Measurements from ENCODE around the gene TRMU. TPM values are rescaled to one million over a fixed set of nuclear protein-coding genes. Genes with fewer than 3 reads are reported as not detected.
A peak's percentile ranks its signal among the peaks of the same experiment; 100 is the strongest.

Gene TRMU
- 10 to 100 TPM; 66.8 to 71.7 TPM for total RNA-seq

GRCh38 chr22:46335201-46336118, at the start of gene TRMU:
Gene TRMU (plus strand): TSS chr22:46335714. CDS start chr22:46335765, 51 bp downstream.
- DNase-seq = peak; percentile 81
- CTCF ChIA-PET = interaction anchor here (1.1 to 1.8 kb wide), 3 partner anchors 32 to 329 kb away, joined by 5 to 6 read pairs (median 5); no protein-coding TSS in a partner anchor
- no peaks in the 10 kb centered on the region for H3K9me3 Mint-ChIP-seq
- H3K4me1 Mint-ChIP-seq = peaks cover 33% of the 10 kb centered on the region
- H3K4me3 Mint-ChIP-seq = peak within 1 kb of the TSS; percentile 92
- peaks cover 54% of the 10 kb centered on the region for H3K36me3 Mint-ChIP-seq (ENCODE audit: low read depth)
- peak within 1 kb of the TSS; percentile 86 for H3K27ac Mint-ChIP-seq
- H3K27me3 Mint-ChIP-seq = no peaks in the 10 kb centered on the region
- POLR2A ChIA-PET = interaction anchor here (0.9 to 2.7 kb wide), 8 partner anchors 7 to 186 kb away, joined by 3 to 16 read pairs (median 4); partner anchors contain the start of gene GTSE1

DNA sequence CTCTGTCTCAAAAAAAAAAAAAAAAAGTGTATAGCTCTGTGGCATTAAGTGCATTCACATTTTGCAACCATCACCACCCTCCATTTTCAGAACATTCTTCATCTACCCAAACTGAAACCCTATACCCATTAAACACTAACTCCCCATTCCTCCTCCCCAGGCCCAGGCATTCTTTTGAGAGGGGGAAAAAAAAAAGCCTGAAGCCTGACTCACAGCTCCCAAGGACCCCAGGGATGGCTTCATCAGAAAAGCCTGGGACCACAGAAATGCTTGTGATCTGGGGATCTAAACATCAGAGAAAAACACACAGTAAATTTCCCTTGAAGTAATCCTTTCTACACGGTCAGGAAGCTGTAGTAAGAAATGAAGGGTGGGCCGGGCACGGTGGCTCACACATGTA, 49.5 kb upstream of the TRMU start:
- Mint-ChIP-seq H3K27ac (peak overlapping the region; percentile 4), H3K36me3 (ENCODE audit: low read depth) (peaks cover 45% of the 10 kb centered on the region), H3K27me3 (no peaks in the 10 kb centered on the region), H3K4me1 (peaks cover 38% of the 10 kb centered on the region), H3K9me3 (no peaks in the 10 kb centered on the region), H3K4me3 (no peak overlapping the region)
- no peak for DNase-seq
- ChIA-PET POLR2A (interaction anchor here (3.6 kb wide), 1 partner anchor 10 kb away, joined by 25 read pairs; the partner anchor contains the start of gene GTSE1), CTCF (no interaction called here)

GRCh38 chr22:46286941-46287872, 48.3 kb upstream of the TRMU start:
- CTCF ChIA-PET = interaction anchor here (1.3 kb wide), 1 partner anchor 9 kb away, joined by 4 read pairs; the partner anchor contains the start of gene GTSE1
- peaks cover 51% of the 10 kb centered on the region for H3K36me3 Mint-ChIP-seq (ENCODE audit: low read depth)
- POLR2A ChIA-PET = interaction anchor here (0.9 to 3.6 kb wide), 6 partner anchors 9 to 39 kb away, joined by 3 to 25 read pairs (median 4); partner anchors contain the start of genes CDPF1 and GTSE1

GRCh38 chr22:46287873-46288751, 47.4 kb upstream of the TRMU start:
- Mint-ChIP-seq H3K4me1 (peaks cover 42% of the 10 kb centered on the region), H3K9me3 (peaks cover 6% of the 10 kb centered on the region), H3K4me3 (peak overlapping the region; percentile 66), H3K27ac (peak overlapping the region; percentile 86), H3K27me3 (no peaks in the 10 kb centered on the region), H3K36me3 (ENCODE audit: low read depth) (peaks cover 60% of the 10 kb centered on the region)
- peak; percentile 81 for DNase-seq
- ChIA-PET POLR2A (interaction anchor here (0.8 to 3.6 kb wide), 8 partner anchors 8 to 137 kb away, joined by 3 to 25 read pairs (median 4); partner anchors contain the start of genes CDPF1, GTSE1 and PPARA), CTCF (interaction anchor here (1.3 kb wide), 1 partner anchor 8 kb away, joined by 4 read pairs; the partner anchor contains the start of gene GTSE1)

More at GRCh38 chr22:46286941-46287872, 48.3 kb upstream of the TRMU start:
- H3K4me3 Mint-ChIP-seq = peak overlapping the region; percentile 66
- DNase-seq = no peak
- peaks cover 2% of the 10 kb centered on the region for H3K9me3 Mint-ChIP-seq
- peaks cover 35% of the 10 kb centered on the region for H3K4me1 Mint-ChIP-seq
- H3K27me3 Mint-ChIP-seq = no peaks in the 10 kb centered on the region
- H3K27ac Mint-ChIP-seq = peak overlapping the region; percentile 86

- H3K27me3 Mint-ChIP-seq = no peaks in the 10 kb centered on the region
- no peak for DNase-seq
- peaks cover 64% of the 10 kb centered on the region for H3K36me3 Mint-ChIP-seq (ENCODE audit: low read depth)
- H3K4me1 Mint-ChIP-seq = peaks cover 45% of the 10 kb centered on the region
- ChIA-PET CTCF (no interaction called here), POLR2A (interaction anchor here (0.8 to 3.6 kb wide), 5 partner anchors 8 to 138 kb away, joined by 3 to 25 read pairs (median 5); partner anchors contain the start of genes CDPF1, GTSE1 and PPARA)
- no peak overlapping the region for H3K4me3 Mint-ChIP-seq
- H3K27ac Mint-ChIP-seq = peak overlapping the region; percentile 86
- H3K9me3 Mint-ChIP-seq = peaks cover 6% of the 10 kb centered on the region
Measured at GRCh38 chr22:46288846-46289243, 46.7 kb upstream of the TRMU start.

DNA sequence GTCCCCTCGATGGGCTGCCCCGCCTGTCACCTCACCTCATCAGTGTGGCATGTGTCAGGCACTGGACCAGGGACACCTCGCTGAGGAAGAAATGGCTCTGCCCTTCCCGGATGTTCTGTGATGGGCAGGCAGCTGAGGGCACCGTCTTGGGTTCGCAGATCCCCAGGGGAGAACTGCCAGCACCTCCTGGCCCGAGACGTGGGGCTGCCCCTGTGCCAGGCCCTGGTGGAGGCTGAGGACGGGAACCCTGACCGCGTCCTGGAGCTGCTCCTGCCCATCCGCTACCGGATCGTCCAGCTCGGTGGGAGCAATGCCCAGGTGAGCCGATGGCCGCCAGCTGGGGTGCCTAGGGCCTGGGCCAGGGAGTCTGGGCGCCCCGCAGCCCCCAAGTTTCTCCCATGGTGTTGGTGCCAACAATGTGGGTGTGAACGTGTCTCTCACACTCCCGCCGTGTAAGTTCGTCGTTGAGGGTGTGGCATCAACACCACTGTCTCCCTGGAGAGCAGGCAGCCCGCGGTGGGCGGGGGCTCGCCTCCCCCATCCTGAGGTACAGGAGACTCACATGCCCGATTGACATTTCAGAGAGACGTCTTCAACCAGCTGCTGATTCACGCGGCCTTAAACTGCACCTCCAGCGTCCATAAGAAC, 46.1 kb upstream of the TRMU start:
- Mint-ChIP-seq H3K4me3 (no peak overlapping the region), H3K9me3 (peaks cover 6% of the 10 kb centered on the region), H3K4me1 (peaks cover 45% of the 10 kb centered on the region), H3K27ac (no peak overlapping the region), H3K36me3 (ENCODE audit: low read depth) (peaks cover 59% of the 10 kb centered on the region), H3K27me3 (no peaks in the 10 kb centered on the region)
- ChIA-PET CTCF (no interaction called here), POLR2A (interaction anchor here (0.8 to 3.6 kb wide), 4 partner anchors 7 to 138 kb away, joined by 3 to 25 read pairs (median 8); partner anchors contain the start of genes CDPF1, GTSE1 and PPARA)
- DNase-seq = no peak

DNA sequence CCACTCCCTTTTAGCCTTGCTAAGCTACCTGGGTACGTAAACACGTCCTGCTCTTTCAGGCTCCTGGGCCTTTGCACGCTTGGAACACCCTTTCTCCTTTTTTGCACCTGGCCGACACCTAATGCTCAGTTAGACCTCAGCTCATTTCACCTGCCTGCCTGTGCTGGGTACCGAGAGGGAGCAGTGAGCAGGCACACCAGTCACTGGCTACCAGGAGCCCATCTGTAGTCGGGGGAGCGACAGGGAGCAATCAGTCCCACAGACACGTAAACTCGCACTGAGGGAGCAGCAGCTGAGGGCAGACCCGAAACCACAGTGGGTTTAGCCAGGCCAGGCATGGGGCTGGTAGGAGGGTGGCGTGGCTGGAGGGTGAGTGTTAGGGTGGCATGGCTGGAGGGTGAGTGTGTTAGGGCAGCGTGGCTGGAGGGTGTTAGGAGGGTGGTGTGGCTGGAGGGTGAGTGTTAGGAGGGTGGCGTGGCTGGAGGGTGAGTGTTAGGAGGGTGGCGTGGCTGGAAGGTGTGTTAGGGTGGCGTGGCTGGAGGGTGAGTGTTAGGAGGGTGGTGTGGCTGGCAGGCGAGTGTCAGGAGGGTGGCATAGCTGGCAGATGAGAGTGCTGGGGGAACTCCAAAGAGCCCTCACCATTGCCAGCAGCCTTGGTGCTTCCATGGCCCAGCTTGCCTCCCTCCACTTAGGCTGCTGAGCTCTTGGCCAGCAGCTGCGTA, 45.2 kb upstream of the TRMU start:
- Mint-ChIP-seq H3K36me3 (ENCODE audit: low read depth) (peaks cover 60% of the 10 kb centered on the region), H3K4me1 (peaks cover 50% of the 10 kb centered on the region), H3K4me3 (no peak overlapping the region), H3K27ac (no peak overlapping the region), H3K27me3 (no peaks in the 10 kb centered on the region), H3K9me3 (peaks cover 6% of the 10 kb centered on the region)
- CTCF ChIA-PET = no interaction called here
- POLR2A ChIA-PET = interaction anchor here (2.5 kb wide), 1 partner anchor 40 kb away, joined by 10 read pairs; the partner anchor contains the start of gene CDPF1
- no peak for DNase-seq

GRCh38 chr22:46290843-46291785, 44.4 kb upstream of the TRMU start:
- H3K4me3 Mint-ChIP-seq = no peak overlapping the region
- no peak overlapping the region for H3K27ac Mint-ChIP-seq
- ChIA-PET POLR2A (interaction anchor here (0.6 to 2.5 kb wide), 2 partner anchors 41 to 470 kb away, joined by 4 to 10 read pairs; partner anchors contain the start of gene CDPF1), CTCF (no interaction called here)
- peaks cover 59% of the 10 kb centered on the region for H3K4me1 Mint-ChIP-seq
- no peaks in the 10 kb centered on the region for H3K27me3 Mint-ChIP-seq
- DNase-seq = no peak
- peaks cover 6% of the 10 kb centered on the region for H3K9me3 Mint-ChIP-seq
- H3K36me3 Mint-ChIP-seq (ENCODE audit: low read depth) = peaks cover 54% of the 10 kb centered on the region

DNA sequence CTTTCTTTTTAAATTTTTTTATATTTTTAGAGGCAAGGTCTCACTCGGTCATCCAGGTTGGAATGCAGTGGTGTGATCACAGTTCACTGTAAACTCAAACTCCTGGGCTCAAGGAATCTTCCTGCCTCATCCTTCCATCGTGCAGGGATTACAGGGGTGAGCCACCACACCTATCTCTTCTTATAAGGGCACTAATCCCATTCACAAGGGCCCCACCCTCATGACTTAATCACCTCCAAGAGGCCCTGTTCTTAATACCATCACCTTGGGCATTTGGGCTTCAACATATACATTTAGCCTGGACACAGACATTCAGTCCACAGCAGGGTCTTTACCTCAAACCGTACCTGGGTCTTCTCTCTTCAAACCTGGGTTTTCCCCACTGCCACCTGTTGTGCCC, 43.3 kb upstream of the TRMU start:
- peaks cover 56% of the 10 kb centered on the region for H3K36me3 Mint-ChIP-seq (ENCODE audit: low read depth)
- no peak overlapping the region for H3K27ac Mint-ChIP-seq
- H3K4me3 Mint-ChIP-seq = no peak overlapping the region
- DNase-seq = no peak
- peaks cover 6% of the 10 kb centered on the region for H3K9me3 Mint-ChIP-seq
- peaks cover 61% of the 10 kb centered on the region for H3K4me1 Mint-ChIP-seq
- ChIA-PET CTCF (no interaction called here), POLR2A (no interaction called here)
- H3K27me3 Mint-ChIP-seq = no peaks in the 10 kb centered on the region

DNA sequence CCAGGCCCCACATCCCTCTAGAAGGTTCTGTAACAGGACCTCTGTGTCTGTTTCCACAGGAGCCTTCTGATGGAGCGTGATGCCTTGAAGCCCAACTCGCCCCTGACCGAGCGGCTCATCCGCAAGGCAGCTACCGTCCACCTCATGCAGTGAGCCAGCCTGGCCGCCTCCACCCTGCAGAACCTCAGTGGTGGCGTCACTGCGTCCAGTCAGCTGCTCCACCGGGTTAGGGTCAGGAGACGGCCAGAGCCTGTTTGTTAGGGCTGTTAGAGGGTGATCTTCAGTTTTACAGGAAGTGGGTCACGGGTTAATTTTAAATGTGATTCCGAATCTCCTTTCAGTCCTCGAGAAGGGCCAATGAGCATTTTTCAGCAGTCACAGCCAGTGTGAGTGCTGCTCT, 42.8 kb upstream of the TRMU start:
- no peak for DNase-seq
- Mint-ChIP-seq H3K4me3 (no peak overlapping the region), H3K9me3 (peaks cover 6% of the 10 kb centered on the region), H3K4me1 (peaks cover 61% of the 10 kb centered on the region), H3K27me3 (no peaks in the 10 kb centered on the region), H3K27ac (no peak overlapping the region), H3K36me3 (ENCODE audit: low read depth) (peaks cover 55% of the 10 kb centered on the region)
- ChIA-PET POLR2A (no interaction called here), CTCF (no interaction called here)
